Activated T-helper 1 cell treated with anti-CD3 and anti-CD28 coated beads, Interleukin-12 subunit alpha, Interleukin-12 subunit beta, Interleukin-2, Interleukin-4 antibody, amounts not matched to agents 30 ng/mL and 10 ng/mL and 1 ng/mL, durations not matched to agents 14 hours and 24 hours and 36 hours (primary cell): ENCODE results near the gene PTPN13. TPM values are rescaled to one million over a fixed set of nuclear protein-coding genes. Genes with fewer than 3 reads are reported as not detected.

Experiments
- DNase-seq: peaks from one replicate; pipeline ENCODE4 v3.0.0; 2021; ENCODE audit warnings: low spot score
- H3K27ac Mint-ChIP-seq: one replicate; pipeline ENCODE4 v1.8.0; 2021; ENCODE audit warnings: mild to moderate bottlenecking, mixed read lengths
- H3K27me3 Mint-ChIP-seq: one replicate; pipeline ENCODE4 v1.8.0; 2022; ENCODE audit warnings: mild to moderate bottlenecking, moderate library complexity, mixed read lengths; ENCODE audit not compliant: insufficient read depth
- H3K36me3 Mint-ChIP-seq: one replicate; pipeline ENCODE4 v1.8.0; 2021; ENCODE audit warnings: low read depth, mixed read lengths
- H3K4me1 Mint-ChIP-seq: one replicate; pipeline ENCODE4 v1.8.0; 2021; ENCODE audit warnings: low read depth, mixed read lengths
- H3K4me3 Mint-ChIP-seq: one replicate; pipeline ENCODE4 v1.8.0; 2021; ENCODE audit warnings: mild to moderate bottlenecking, moderate library complexity, mixed read lengths
- H3K9me3 Mint-ChIP-seq: one replicate; pipeline ENCODE4 v1.8.0; 2021; ENCODE audit warnings: mixed read lengths
- intact Hi-C: fragments of 100-400 bp; cut with micrococcal nuclease; formaldehyde crosslinking; loops from one replicate; pipeline ENCODE4 v1.15.1; 2024
- total RNA-seq: library from RNA; stranded (reverse); gene quantifications from 2 replicates; pipeline ENCODE4 v1.2.3, GENCODE V29; 2022

The PTPN13 gene
- total RNA-seq, 1 donor from 2014 or later = 0.44 TPM

DNA sequence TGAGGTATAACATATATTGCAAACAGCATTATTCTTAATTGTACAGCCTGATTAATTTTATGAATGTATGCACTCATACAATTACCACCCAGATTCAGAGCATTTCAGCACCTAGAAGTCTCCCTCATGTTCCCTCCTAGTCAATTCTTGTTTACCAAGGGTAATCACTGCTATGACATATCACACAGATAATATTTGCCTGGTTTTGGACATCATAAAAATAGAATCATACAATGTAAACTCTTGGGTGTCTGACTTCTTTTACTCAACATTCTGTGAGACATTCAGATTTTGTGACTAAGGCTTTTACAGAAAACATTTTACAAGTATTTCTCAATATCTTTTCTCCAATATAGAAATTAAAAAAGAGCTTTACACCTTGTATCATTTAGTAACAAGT, 66.9 kb downstream of the PTPN13 start:
- intact Hi-C loops = loop anchor here (10.0 kb wide), 1 partner anchor 234 kb away; the partner anchor contains the start of gene C4orf36
- Mint-ChIP-seq H3K4me1 (no peaks in the 10 kb centered on the region), H3K27me3 (peaks cover 4% of the 10 kb centered on the region), H3K27ac (no peak overlapping the region), H3K9me3 (no peaks in the 10 kb centered on the region), H3K4me3 (no peak overlapping the region), H3K36me3 (no peaks in the 10 kb centered on the region)
- DNase-seq = no peak

GRCh38 chr4:86661418-86661817, 67.3 kb downstream of the PTPN13 start:
- no peaks in the 10 kb centered on the region for H3K36me3 Mint-ChIP-seq
- no peaks in the 10 kb centered on the region for H3K4me1 Mint-ChIP-seq
- H3K9me3 Mint-ChIP-seq = no peaks in the 10 kb centered on the region
- no peak overlapping the region for H3K27ac Mint-ChIP-seq
- peaks cover 4% of the 10 kb centered on the region for H3K27me3 Mint-ChIP-seq
- no peak overlapping the region for H3K4me3 Mint-ChIP-seq
- no peak for DNase-seq
- intact Hi-C loops = loop anchor here (10.0 kb wide), 1 partner anchor 233 kb away; the partner anchor contains the start of gene C4orf36

- no peaks in the 10 kb centered on the region for H3K9me3 Mint-ChIP-seq
- no peak for DNase-seq
- no peaks in the 10 kb centered on the region for H3K36me3 Mint-ChIP-seq
- H3K27me3 Mint-ChIP-seq = peaks cover 4% of the 10 kb centered on the region
- no peak overlapping the region for H3K4me3 Mint-ChIP-seq
- intact Hi-C loops = loop anchor here (10.0 kb wide), 1 partner anchor 230 kb away; the partner anchor contains the start of gene C4orf36
- H3K27ac Mint-ChIP-seq = no peak overlapping the region
- H3K4me1 Mint-ChIP-seq = no peaks in the 10 kb centered on the region
Measured at GRCh38 chr4:86664959-86665358, 70.8 kb downstream of the PTPN13 start.

DNA sequence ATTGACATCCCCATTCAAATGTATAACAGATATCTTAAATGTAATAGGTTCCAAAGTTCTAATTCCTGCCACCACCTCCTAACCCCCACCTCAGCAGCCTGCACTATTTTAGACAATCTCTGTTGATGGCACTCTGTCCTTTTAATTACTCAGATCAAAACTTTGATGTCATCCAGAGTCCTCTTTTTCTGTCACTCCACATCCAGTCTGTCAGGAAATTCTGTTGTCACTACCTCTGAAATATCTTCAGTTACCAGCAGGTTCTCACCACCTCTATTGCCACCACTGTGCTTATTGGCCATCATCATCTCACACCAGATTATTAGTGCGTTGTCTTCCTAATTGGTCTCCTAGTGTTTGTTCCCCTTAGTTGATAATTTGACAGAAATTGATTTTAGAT, 76.2 kb downstream of the PTPN13 start:
- no peak overlapping the region for H3K27ac Mint-ChIP-seq
- no peak overlapping the region for H3K4me3 Mint-ChIP-seq
- DNase-seq = no peak
- H3K4me1 Mint-ChIP-seq = no peaks in the 10 kb centered on the region
- H3K27me3 Mint-ChIP-seq = no peaks in the 10 kb centered on the region
- H3K9me3 Mint-ChIP-seq = no peaks in the 10 kb centered on the region
- no peaks in the 10 kb centered on the region for H3K36me3 Mint-ChIP-seq
- intact Hi-C loops = no loop called here

DNA sequence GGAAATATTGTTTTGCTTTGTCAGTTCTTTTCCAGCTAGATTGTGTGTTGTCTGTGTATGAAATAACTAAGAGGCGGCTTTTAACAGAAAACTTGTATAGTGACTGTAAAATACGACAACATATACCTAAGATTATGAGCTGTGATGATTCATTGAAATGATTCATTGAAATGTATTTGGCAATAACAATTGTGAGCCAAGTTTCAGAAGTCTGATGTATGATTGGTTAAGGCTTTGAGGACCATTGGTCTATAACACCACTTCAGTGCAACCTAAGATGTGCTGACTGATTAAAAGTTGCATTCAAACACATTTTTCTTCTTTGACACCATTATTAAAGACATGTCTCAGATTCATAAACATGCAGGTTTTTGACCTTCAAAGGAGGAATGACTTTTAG, 76.6 kb downstream of the PTPN13 start:
- H3K27me3 Mint-ChIP-seq = no peaks in the 10 kb centered on the region
- no peak overlapping the region for H3K27ac Mint-ChIP-seq
- intact Hi-C loops = no loop called here
- no peak overlapping the region for H3K4me3 Mint-ChIP-seq
- no peaks in the 10 kb centered on the region for H3K9me3 Mint-ChIP-seq
- no peak for DNase-seq
- no peaks in the 10 kb centered on the region for H3K36me3 Mint-ChIP-seq
- no peaks in the 10 kb centered on the region for H3K4me1 Mint-ChIP-seq

- Mint-ChIP-seq H3K36me3 (no peaks in the 10 kb centered on the region), H3K4me1 (no peaks in the 10 kb centered on the region), H3K27me3 (no peaks in the 10 kb centered on the region), H3K9me3 (no peaks in the 10 kb centered on the region), H3K27ac (no peak overlapping the region), H3K4me3 (no peak overlapping the region)
- DNase-seq = no peak
- intact Hi-C loops = no loop called here
Measured at GRCh38 chr4:86675548-86675947, 81.4 kb downstream of the PTPN13 start.

GRCh38 chr4:86678796-86679195, 84.7 kb downstream of the PTPN13 start:
- Mint-ChIP-seq H3K4me3 (no peak overlapping the region), H3K27ac (no peak overlapping the region), H3K4me1 (no peaks in the 10 kb centered on the region), H3K36me3 (no peaks in the 10 kb centered on the region), H3K9me3 (no peaks in the 10 kb centered on the region), H3K27me3 (no peaks in the 10 kb centered on the region)
- no peak for DNase-seq
- intact Hi-C loops = no loop called here

DNA sequence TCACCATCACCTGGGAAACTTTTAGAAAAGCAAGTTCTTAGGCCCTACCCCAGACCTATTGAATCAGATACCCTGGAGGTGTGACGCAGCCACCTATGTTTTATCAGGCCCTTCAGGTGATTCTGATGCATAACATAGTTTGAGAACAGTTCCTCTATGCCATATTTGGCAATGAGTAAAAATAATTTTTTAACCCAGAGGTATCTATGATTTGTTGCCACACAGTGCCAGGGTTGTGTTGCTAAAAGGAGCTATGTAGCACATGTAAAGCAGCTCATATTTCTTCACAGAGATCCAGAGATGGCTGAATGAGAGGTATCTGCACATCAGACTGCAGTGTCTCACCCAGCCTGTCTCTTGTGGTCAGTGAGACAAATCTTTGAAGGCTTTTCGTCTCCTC, 85.3 kb downstream of the PTPN13 start:
- no peak for DNase-seq
- Mint-ChIP-seq H3K27me3 (no peaks in the 10 kb centered on the region), H3K27ac (no peak overlapping the region), H3K9me3 (no peaks in the 10 kb centered on the region), H3K4me1 (no peaks in the 10 kb centered on the region), H3K36me3 (no peaks in the 10 kb centered on the region), H3K4me3 (no peak overlapping the region)
- intact Hi-C loops = no loop called here

DNA sequence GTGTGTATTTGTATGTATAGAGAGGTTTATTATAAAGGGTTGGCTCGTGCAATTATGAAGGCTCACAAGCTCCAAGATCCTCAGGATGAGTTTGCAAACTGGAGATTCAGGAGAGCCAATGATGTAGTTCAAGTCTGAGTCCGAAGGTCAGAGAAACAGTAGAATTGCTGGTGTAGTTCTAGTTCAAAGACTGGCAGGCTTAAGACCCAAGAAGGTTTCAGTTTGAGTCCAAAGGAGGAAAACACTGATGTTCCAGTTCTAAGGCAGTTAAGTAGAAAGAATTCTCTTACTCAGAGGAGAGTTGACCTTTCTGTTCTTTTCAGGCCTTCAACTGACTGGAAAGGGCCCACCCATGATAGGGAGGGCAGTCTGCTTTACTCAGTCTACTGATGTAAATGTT, 89.1 kb downstream of the PTPN13 start:
- H3K36me3 Mint-ChIP-seq = no peaks in the 10 kb centered on the region
- no peak for DNase-seq
- H3K9me3 Mint-ChIP-seq = no peaks in the 10 kb centered on the region
- intact Hi-C loops = loop anchor here (10.0 kb wide), 1 partner anchor 188 kb away; no protein-coding TSS in a partner anchor
- H3K4me3 Mint-ChIP-seq = no peak overlapping the region
- no peaks in the 10 kb centered on the region for H3K4me1 Mint-ChIP-seq
- H3K27me3 Mint-ChIP-seq = peaks cover 2% of the 10 kb centered on the region
- no peak overlapping the region for H3K27ac Mint-ChIP-seq

DNA sequence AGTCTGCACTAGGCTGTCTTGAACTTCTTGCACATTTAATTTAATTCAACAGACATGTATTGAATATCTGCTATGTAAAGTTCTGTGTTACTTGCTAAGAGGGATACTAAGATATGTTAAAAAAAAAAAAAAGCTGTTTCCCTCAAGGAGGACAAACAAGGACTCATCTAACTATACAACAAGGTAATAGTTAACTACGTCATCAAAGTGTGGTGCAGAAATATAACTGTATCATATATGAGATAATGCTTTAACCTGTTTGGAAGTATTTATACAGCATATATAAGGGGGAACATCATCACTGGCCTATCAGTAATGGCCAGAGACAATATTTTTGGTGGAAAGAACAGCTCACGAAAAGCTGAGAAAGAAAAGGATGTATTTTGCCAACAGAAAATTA, 89.9 kb downstream of the PTPN13 start:
- H3K9me3 Mint-ChIP-seq = no peaks in the 10 kb centered on the region
- H3K27me3 Mint-ChIP-seq = peaks cover 2% of the 10 kb centered on the region
- H3K4me1 Mint-ChIP-seq = no peaks in the 10 kb centered on the region
- DNase-seq = no peak
- no peak overlapping the region for H3K4me3 Mint-ChIP-seq
- H3K27ac Mint-ChIP-seq = no peak overlapping the region
- no peaks in the 10 kb centered on the region for H3K36me3 Mint-ChIP-seq
- intact Hi-C loops = loop anchor here (10.0 kb wide), 1 partner anchor 189 kb away; no protein-coding TSS in a partner anchor

GRCh38 chr4:86685401-86685800, 91.3 kb downstream of the PTPN13 start:
- intact Hi-C loops = loop anchor here (10.0 kb wide), 1 partner anchor 191 kb away; no protein-coding TSS in a partner anchor
- Mint-ChIP-seq H3K9me3 (no peaks in the 10 kb centered on the region), H3K27ac (no peak overlapping the region), H3K36me3 (no peaks in the 10 kb centered on the region), H3K4me3 (no peak overlapping the region), H3K4me1 (no peaks in the 10 kb centered on the region), H3K27me3 (peaks cover 2% of the 10 kb centered on the region)
- no peak for DNase-seq

DNA sequence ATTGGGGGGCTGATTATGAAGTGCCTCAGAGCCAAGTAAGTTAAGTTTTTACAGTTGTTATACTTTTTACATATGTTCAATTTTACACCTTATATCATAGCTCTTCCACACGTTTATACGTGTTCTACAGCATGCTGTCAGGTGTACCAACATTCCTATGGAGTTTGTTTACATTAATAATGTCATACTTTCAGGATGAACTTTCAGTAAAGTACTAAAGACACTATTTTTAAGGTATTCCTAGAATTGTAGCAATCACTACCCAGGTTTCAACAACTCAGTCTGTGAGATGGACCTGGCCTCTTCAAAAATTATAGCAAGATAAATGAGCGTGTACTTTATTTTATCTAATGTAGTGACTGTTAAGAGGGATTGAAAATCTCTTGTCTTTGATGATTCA, 92.6 kb downstream of the PTPN13 start:
- Mint-ChIP-seq H3K4me3 (no peak overlapping the region), H3K36me3 (no peaks in the 10 kb centered on the region), H3K27ac (no peak overlapping the region), H3K27me3 (peaks cover 2% of the 10 kb centered on the region), H3K9me3 (no peaks in the 10 kb centered on the region), H3K4me1 (no peaks in the 10 kb centered on the region)
- DNase-seq = no peak
- intact Hi-C loops = loop anchor here (10.0 kb wide), 1 partner anchor 192 kb away; no protein-coding TSS in a partner anchor

GRCh38 chr4:86688026-86688425, 93.9 kb downstream of the PTPN13 start:
- no peak for DNase-seq
- Mint-ChIP-seq H3K36me3 (no peaks in the 10 kb centered on the region), H3K4me3 (no peak overlapping the region), H3K27me3 (peaks cover 2% of the 10 kb centered on the region), H3K9me3 (no peaks in the 10 kb centered on the region), H3K27ac (no peak overlapping the region), H3K4me1 (no peaks in the 10 kb centered on the region)
- intact Hi-C loops = loop anchor here (10.0 kb wide), 1 partner anchor 193 kb away; no protein-coding TSS in a partner anchor

GRCh38 chr4:86704601-86705000, 110.5 kb downstream of the PTPN13 start:
- no peaks in the 10 kb centered on the region for H3K4me1 Mint-ChIP-seq
- no peaks in the 10 kb centered on the region for H3K9me3 Mint-ChIP-seq
- intact Hi-C loops = no loop called here
- no peaks in the 10 kb centered on the region for H3K36me3 Mint-ChIP-seq
- H3K4me3 Mint-ChIP-seq = no peak overlapping the region
- no peak for DNase-seq
- no peaks in the 10 kb centered on the region for H3K27me3 Mint-ChIP-seq
- no peak overlapping the region for H3K27ac Mint-ChIP-seq
